Fibroblast of the aortic adventitia (primary cell): ENCODE measurements around the gene B3GAT1. TPM values are rescaled to one million over a fixed set of nuclear protein-coding genes. Genes with fewer than 3 reads are reported as not detected.

ENCODE experiments used
- DNase-seq: peaks from one replicate; pipeline ENCODE4 v3.0.0-alpha.2; 2010; ENCODE audit warnings: low read depth
- H3K4me3 ChIP-seq: 2 replicates; pipeline ENCODE4 v1.5.1; 2011; ENCODE audit warnings: low read depth, mild to moderate bottlenecking, control low read depth, low read length, moderate library complexity
- total RNA-seq: library from RNA; depleted of rRNA; stranded (reverse); fragments of >200 nt; gene quantifications from 2 replicates; pipeline ENCODE4 v1.2.3, GENCODE V29; 2012; ENCODE audit warnings: low replicate concordance
- TF ChIP-seq, protein P1 (sequence below): IDR thresholded peaks from 2 replicates; pipeline ENCODE4 v1.5.1; 2011; ENCODE audit warnings: mild to moderate bottlenecking, low read length, control low read depth, inconsistent platforms; ENCODE audit not compliant: insufficient read depth

The B3GAT1 gene
- total RNA-seq, 1 donor: not detected

DNA sequence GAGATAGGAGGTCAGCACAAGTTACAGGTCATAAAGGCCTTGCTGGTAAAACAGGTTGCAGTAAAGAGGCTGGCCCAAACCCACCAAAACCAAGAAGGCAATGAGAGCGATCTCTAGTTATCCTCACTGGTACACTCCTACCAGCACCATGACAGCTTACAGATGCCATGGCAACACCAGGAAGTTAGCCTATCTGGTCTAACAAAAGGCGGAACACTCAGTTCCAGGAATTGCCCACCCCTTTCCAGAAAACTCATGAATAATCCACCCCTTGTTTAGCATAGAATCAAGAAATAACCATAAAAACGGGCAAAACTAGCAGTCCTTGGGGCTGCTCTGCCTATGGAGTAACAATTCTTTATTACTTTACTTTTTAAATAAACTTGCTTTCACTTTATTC is 43.5 kb upstream of the B3GAT1 start:
- H3K4me3 ChIP-seq: no peak overlapping the region
- DNase-seq: no peak
- TF ChIP-seq, protein P1, sequence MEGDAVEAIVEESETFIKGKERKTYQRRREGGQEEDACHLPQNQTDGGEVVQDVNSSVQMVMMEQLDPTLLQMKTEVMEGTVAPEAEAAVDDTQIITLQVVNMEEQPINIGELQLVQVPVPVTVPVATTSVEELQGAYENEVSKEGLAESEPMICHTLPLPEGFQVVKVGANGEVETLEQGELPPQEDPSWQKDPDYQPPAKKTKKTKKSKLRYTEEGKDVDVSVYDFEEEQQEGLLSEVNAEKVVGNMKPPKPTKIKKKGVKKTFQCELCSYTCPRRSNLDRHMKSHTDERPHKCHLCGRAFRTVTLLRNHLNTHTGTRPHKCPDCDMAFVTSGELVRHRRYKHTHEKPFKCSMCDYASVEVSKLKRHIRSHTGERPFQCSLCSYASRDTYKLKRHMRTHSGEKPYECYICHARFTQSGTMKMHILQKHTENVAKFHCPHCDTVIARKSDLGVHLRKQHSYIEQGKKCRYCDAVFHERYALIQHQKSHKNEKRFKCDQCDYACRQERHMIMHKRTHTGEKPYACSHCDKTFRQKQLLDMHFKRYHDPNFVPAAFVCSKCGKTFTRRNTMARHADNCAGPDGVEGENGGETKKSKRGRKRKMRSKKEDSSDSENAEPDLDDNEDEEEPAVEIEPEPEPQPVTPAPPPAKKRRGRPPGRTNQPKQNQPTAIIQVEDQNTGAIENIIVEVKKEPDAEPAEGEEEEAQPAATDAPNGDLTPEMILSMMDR: no peak

DNA sequence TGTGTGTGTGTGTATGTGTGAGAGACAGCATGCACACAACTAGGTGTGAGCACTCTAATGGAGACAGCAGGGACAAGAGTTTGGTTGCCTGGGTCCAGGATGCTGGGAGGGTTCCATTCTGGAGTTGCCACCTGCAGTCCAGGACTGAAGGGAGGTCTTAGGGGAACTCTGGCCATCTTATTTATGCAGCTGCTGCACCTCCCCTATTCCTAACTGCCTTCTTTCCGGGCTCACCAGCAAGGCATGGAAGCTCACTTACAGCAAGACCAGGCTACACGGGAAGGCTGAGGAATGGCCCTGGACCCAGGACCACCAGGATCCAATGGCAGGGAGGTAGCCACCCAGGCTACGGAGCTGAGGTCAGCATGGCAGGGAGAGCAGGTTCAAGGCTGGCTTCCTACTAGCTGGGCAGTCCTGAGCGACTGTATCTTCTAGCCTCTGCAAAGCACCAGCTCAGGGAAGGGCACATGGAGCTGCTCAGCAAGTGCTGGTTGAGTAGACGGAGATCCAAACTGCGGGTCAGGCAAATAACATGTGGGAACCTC is 42.2 kb upstream of the B3GAT1 start:
- TF ChIP-seq, protein P1: no peak
- no peak for DNase-seq

DNA sequence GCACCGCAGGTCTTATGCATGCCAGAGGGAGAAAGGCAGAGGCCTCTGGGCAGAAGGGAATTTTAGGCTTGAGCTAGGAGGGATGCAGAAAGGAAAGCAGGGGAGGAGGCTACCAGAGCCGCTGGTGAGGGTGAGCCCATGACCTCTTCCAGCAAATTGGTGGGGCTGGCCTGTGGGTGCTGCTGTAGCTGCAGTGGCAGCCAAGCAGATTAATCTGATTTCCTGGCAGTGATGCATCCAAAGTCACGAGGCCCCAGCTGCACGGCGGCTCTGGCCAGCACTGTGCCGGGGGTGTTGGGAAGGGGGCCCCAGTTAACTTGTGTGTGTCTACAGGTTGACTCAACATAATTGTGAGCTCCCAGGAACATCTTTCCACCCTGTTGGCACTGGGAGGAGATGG is 41.4 kb upstream of the B3GAT1 start:
- H3K4me3 ChIP-seq: no peak overlapping the region
- TF ChIP-seq, protein P1: no peak
- no peak for DNase-seq

More for the DNA sequence above, 42.2 kb upstream of the B3GAT1 start:
- H3K4me3 ChIP-seq: no peak overlapping the region

DNA sequence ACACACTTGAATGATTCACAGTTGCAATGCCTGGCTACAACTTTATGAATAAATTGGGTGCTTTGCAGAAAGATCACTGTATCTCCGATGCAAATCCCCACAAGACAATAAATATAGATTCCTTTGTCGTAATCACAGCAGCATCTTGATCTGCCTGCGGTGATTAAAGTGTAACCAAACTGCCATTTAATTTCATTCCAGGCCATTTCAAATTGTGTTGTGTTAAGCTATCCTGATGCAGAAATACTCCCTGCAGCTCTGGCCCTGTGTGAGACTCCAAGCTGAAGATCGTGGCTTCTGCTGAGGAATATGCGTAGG is 40.8 kb upstream of the B3GAT1 start:
- TF ChIP-seq, protein P1: no peak
- no peak overlapping the region for H3K4me3 ChIP-seq
- DNase-seq: no peak

DNA sequence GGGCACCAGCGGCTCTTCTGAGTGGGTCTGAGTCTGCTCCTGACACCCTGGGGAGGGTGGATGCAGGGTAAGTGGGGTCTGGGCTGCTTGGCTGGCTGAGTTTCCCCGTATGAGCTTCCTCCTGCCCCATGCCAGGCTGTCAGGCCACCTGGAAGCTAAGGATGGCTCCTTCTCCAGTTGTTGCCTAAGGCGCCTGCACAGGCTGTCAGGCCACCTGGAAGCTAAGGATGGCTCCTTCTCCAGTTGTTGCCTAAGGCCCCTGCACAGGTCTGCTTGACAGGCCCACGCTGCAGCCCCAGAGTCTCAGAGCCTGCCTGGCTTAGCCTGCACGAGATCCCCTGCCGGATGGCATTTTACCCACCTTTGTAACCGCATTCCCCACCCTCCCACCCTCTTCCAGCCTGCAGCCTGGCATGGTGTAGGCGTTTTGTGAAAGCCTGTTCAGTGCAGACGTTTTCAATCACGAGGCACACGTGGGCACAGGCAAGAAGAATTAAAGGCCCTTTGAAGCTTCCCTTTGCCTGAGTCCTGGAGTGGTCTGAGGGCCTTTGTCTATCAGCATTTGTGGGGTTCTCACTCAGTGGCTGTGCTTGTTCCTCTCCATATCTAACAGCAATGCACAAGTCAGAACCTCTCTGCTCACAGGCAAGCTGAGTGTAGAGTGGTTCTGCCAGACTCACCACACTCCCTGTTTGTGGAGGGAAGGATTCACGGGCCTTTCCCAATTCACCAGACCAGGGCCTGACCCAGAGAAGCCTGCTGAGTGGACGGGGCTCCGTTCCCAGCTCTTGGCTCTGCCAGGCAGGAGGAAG is 40.2 kb upstream of the B3GAT1 start:
- no peak overlapping the region for H3K4me3 ChIP-seq
- no peak for DNase-seq
- TF ChIP-seq, protein P1: no peak

DNA sequence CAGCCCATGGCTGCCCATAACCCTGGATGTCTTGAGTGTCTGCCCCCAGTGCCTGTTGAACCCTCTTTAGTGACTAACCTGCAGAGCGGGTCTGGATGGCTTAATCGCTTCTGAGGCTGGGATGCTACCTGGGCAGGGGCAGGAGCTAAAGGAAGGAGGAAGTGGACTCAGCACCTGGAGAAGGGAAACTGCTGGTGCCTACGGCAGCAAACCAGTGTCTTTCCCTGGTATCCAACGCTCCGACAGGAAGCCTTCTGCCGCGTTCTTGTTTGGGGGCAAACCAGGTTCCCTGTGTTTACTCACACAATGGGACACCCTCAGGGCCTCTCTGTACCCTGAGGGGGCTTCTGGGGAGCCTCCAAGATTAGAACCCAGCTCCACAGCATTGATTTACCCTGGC is 38.1 kb upstream of the B3GAT1 start:
- no peak overlapping the region for H3K4me3 ChIP-seq
- no peak for DNase-seq
- TF ChIP-seq, protein P1: no peak
